Lung (tissue), 12 donors: Measurements from ENCODE around the gene MAPK7. TPM values are rescaled to one million over a fixed set of nuclear protein-coding genes. Genes with fewer than 3 reads are reported as not detected.

Experiments used
- ATAC-seq: fragments of 200-7000 bp; cut with Tn5 transposase; one replicate; pipeline ENCODE4 v1.9.1; 2020; ENCODE audit warnings: moderate number of reproducible peaks; ENCODE audit not compliant: insufficient read depth, low FRiP score
- DNase-seq, 3 donors: peaks; one replicate each; pipeline ENCODE4 v3.0.0-alpha.2; 2013 to 2017
- H3K27ac ChIP-seq, 2 donors: one replicate each; pipeline ENCODE4 v1.5.1; 2013; ENCODE audit warnings: mild to moderate bottlenecking in 2 of 2, moderate library complexity in 2 of 2, control low read depth in 1 of 2, inconsistent platforms in 1 of 2, low read depth in 1 of 2, low read length in 1 of 2
- H3K27me3 ChIP-seq, 3 donors: one replicate each; pipeline ENCODE4 v1.5.1; 2013; ENCODE audit warnings: low read length in 2 of 3; ENCODE audit not compliant: control insufficient read depth in 3 of 3, insufficient read depth in 3 of 3
- H3K36me3 ChIP-seq, 4 donors: one replicate each; pipeline ENCODE4 v1.5.1; 2013; ENCODE audit warnings: low read length in 4 of 4, mild to moderate bottlenecking in 1 of 4, moderate library complexity in 1 of 4; ENCODE audit not compliant: control insufficient read depth in 4 of 4, insufficient read depth in 4 of 4
- H3K4me1 ChIP-seq, 5 donors: one replicate each; pipeline ENCODE4 v1.5.1; 2013; ENCODE audit warnings: low read length in 5 of 5, mild to moderate bottlenecking in 2 of 5, moderate library complexity in 1 of 5; ENCODE audit not compliant: control insufficient read depth in 5 of 5, insufficient read depth in 5 of 5
- H3K4me3 ChIP-seq: one replicate; pipeline ENCODE4 v1.5.1; 2013; ENCODE audit warnings: mild to moderate bottlenecking, control low read depth, moderate library complexity
- H3K9ac ChIP-seq, 2 donors: one replicate each; pipeline ENCODE4 v1.5.1; 2013; ENCODE audit warnings: low read length in 2 of 2, control low read depth in 1 of 2; ENCODE audit not compliant: insufficient read depth in 1 of 2
- H3K9me3 ChIP-seq, 4 donors: one replicate each; pipeline ENCODE4 v1.5.1; 2013; ENCODE audit warnings: low read length in 3 of 4, mild to moderate bottlenecking in 1 of 4, moderate library complexity in 1 of 4; ENCODE audit not compliant: control insufficient read depth in 4 of 4, insufficient read depth in 3 of 4
- WGBS, 2 donors: extraction: QIAGEN DNeasy Blood & Tissue Kit; methylation state at CpG; one replicate each; pipeline ENCODE4 v1.1.7; 2013; 5-methylcytosine and 5-hydroxymethylcytosine counted together
- polyA plus RNA-seq, 2 donors: library from polyadenylated mRNA; stranded (reverse); fragments of 200-250 nt; gene quantifications; one replicate each; pipeline ENCODE4 v1.2.1, GENCODE V29; 2013
- total RNA-seq, 2 donors: library from RNA; depleted of rRNA in 1 of 2; stranded (reverse); fragments of >200 nt in 1 of 2; gene quantifications; one replicate each; pipeline ENCODE4 v1.2.1, GENCODE V29; 2014 to 2021
- TF ChIP-seq, protein P1 (sequence below): IDR thresholded peaks from 2 replicates; pipeline ENCODE4 v1.5.1; 2012; ENCODE audit warnings: mild to moderate bottlenecking; ENCODE audit errors: control extremely low read depth, extremely low read depth
- donor health status: control.
- donor health status: control.
- donor health status: Bipolar disorder and iron deficiency.
- donor health status: healthy.
- donor health status: DM: yes; HTN: yes; CAD: no.

The MAPK7 gene
- total and polyA plus RNA-seq, 4 donors = 13.7 to 45.7 (median 22.8) TPM

DNA sequence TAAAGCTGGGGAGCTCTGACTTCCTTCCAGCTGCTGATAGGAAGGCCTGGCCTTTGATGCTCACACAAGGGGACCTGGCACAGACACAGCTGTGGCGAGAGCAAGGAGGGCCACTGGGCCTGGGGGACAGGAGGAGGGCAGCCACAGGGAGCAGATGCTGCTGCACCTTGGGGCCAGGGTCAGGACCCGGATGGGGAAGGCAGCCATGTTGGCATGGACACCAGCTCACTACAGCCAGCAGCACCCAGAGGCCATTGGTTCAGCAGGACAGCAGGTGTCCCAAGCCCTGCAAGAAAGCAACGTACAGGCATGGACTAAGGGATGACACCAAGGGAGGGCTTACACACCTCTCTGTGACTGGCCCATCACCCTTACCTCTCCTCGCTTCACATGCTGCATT lies 24.7 kb downstream of the MAPK7 start:
- peak overlapping the region in 1 of 2 donors; percentile 47 for H3K9ac ChIP-seq
- H3K4me3 ChIP-seq = no peak overlapping the region
- no peaks in the 10 kb centered on the region for H3K27me3 ChIP-seq
- ATAC-seq (no peak), DNase-seq (no peak)
- H3K36me3 ChIP-seq = no peaks in the 10 kb centered on the region
- peaks cover 0 to 41% (median 20%) of the 10 kb centered on the region in 5 donors for H3K4me1 ChIP-seq
- TF ChIP-seq, protein P1, sequence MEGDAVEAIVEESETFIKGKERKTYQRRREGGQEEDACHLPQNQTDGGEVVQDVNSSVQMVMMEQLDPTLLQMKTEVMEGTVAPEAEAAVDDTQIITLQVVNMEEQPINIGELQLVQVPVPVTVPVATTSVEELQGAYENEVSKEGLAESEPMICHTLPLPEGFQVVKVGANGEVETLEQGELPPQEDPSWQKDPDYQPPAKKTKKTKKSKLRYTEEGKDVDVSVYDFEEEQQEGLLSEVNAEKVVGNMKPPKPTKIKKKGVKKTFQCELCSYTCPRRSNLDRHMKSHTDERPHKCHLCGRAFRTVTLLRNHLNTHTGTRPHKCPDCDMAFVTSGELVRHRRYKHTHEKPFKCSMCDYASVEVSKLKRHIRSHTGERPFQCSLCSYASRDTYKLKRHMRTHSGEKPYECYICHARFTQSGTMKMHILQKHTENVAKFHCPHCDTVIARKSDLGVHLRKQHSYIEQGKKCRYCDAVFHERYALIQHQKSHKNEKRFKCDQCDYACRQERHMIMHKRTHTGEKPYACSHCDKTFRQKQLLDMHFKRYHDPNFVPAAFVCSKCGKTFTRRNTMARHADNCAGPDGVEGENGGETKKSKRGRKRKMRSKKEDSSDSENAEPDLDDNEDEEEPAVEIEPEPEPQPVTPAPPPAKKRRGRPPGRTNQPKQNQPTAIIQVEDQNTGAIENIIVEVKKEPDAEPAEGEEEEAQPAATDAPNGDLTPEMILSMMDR = no peak
- H3K27ac ChIP-seq = no peak overlapping the region
- 90 to 98% methylated on average over 4 of the region's 4 CpGs for WGBS, 2 donors
- H3K9me3 ChIP-seq = peaks cover 0 to 3% (median 0%) of the 10 kb centered on the region in 4 donors

DNA sequence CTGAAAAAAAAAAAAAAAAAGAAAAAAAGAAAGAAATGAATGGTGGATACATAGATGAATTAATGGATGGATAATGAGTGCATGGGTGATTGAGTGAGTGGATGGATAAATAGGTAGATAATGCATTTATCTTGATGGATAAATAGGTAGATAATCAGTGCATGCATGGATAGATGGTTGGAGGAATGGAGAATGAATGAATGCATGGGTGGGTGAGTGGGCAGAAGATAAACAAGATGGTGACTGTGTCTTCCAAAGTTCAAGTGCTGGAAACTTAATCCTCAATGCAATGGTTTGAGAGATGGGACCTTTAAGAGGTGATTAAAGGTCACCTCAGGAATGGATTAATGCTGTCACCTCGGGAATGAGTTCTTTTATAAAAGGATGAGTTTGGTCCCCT lies 26.0 kb downstream of the MAPK7 start:
- Histone ChIP-seq H3K4me3 (no peak overlapping the region), H3K27me3 (no peaks in the 10 kb centered on the region), H3K9ac (no peak overlapping the region), H3K9me3 (peaks cover 0 to 3% (median 0%) of the 10 kb centered on the region in 4 donors), H3K27ac (no peak overlapping the region), H3K36me3 (no peaks in the 10 kb centered on the region), H3K4me1 (peaks cover 0 to 29% (median 7%) of the 10 kb centered on the region in 5 donors)
- ATAC-seq (no peak), DNase-seq (no peak)
- TF ChIP-seq, protein P1 = no peak
- WGBS, 2 donors = 71 to 100% methylated on average over 1 of the region's 1 CpG

GRCh38 chr17:19405114-19405513 lies 26.8 kb downstream of the MAPK7 start:
- DNase-seq = no peak
- Histone ChIP-seq H3K27me3 (no peaks in the 10 kb centered on the region), H3K36me3 (no peaks in the 10 kb centered on the region), H3K4me1 (peaks cover 0 to 21% (median under 1%) of the 10 kb centered on the region in 5 donors), H3K27ac (no peak overlapping the region), H3K4me3 (no peak overlapping the region), H3K9ac (no peak overlapping the region), H3K9me3 (peaks cover 0 to 3% (median 0%) of the 10 kb centered on the region in 4 donors)
- ATAC-seq = no peak
- 91 to 96% methylated on average over 5 of the region's 5 CpGs for WGBS, 2 donors
- TF ChIP-seq, protein P1 = no peak

DNA sequence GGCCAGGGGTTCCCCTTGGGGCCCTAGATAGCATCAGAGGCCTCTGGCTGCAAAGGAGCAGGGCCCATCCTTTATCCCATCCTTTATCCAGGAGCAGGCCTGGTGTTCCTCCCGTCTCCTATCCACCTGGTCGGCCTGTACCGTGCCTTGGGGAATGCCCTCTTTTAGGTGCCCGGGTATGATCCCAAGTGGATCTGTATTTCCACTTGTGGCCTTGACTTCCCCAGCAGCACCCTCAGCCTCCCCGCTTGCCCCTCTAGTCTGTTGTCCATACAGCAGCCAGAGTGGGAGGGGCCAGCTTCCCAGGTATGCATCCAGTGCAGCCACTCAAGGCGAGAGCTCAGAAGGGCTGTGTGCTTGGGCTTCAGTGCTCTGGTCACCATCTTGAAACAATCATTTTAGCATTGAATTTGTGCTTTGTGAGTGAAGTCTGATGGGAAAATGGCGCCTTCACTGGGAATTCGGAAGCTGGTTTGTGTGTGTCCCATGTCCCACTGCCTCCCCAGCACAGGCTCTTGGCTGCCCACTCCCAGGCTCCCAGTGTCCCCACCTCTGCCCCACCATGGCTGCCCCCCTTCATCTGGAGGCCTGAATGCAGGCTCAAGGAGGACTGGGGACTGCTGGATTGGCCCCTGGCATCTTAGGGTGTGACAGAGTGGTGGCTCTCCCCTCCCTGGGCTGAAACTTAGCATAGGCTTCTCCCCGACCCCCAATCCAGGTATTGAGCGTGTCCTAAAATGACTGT lies 29.5 kb downstream of the MAPK7 start:
- DNase-seq = no peak
- 97 to 99% methylated on average over 10 of the region's 10 CpGs for WGBS, 2 donors
- Histone ChIP-seq H3K27me3 (no peaks in the 10 kb centered on the region), H3K4me3 (no peak overlapping the region), H3K36me3 (no peaks in the 10 kb centered on the region), H3K9me3 (peaks cover 0 to 3% (median 0%) of the 10 kb centered on the region in 4 donors), H3K4me1 (peaks cover 0 to 22% (median 0%) of the 10 kb centered on the region in 5 donors), H3K9ac (no peak overlapping the region), H3K27ac (no peak overlapping the region)
- TF ChIP-seq, protein P1 = no peak
- no peak for ATAC-seq
